ENCODE results near the gene NFKB2.

Gene NFKB2

GRCh38 chr10:102409604-102410428, 14.3 kb downstream of the NFKB2 start:
- DNase-seq: no peak

- DNase-seq: no peak
Observed at GRCh38 chr10:102410429-102411073, 15.0 kb downstream of the NFKB2 start.

- DNase-seq: no peak
Observed at GRCh38 chr10:102411341-102412255, 16.1 kb downstream of the NFKB2 start.

GRCh38 chr10:102412293-102412692, 16.8 kb downstream of the NFKB2 start:
- DNase-seq: no peak

- DNase-seq: no peak
Observed at GRCh38 chr10:102413053-102413705, 17.7 kb downstream of the NFKB2 start.

- no peak for DNase-seq
Observed at GRCh38 chr10:102413806-102414561, 18.5 kb downstream of the NFKB2 start.

GRCh38 chr10:102414749-102415148, 19.2 kb downstream of the NFKB2 start:
- no peak for DNase-seq

GRCh38 chr10:102416283-102416682, 20.8 kb downstream of the NFKB2 start:
- DNase-seq: no peak

GRCh38 chr10:102416695-102417094, 21.2 kb downstream of the NFKB2 start:
- no peak for DNase-seq

- DNase-seq: no peak
Observed at GRCh38 chr10:102418622-102419268, 23.2 kb downstream of the NFKB2 start, which contains the start of gene PSD. PSD (minus strand) TSS chr10:102418785; CDS start chr10:102417038, 1,747 bp downstream.

GRCh38 chr10:102419269-102420180, 24.0 kb downstream of the NFKB2 start:
- DNase-seq: no peak

- no peak for DNase-seq
Observed at GRCh38 chr10:102420181-102420713, 24.7 kb downstream of the NFKB2 start.

- peak; percentile 93 for DNase-seq
Observed at GRCh38 chr10:102420714-102421506, 25.4 kb downstream of the NFKB2 start, which contains the start of gene FBXL15. FBXL15 (plus strand) TSS chr10:102420836; CDS start chr10:102421130, 294 bp downstream.

GRCh38 chr10:102421507-102421756, 25.9 kb downstream of the NFKB2 start:
- no peak for DNase-seq

GRCh38 chr10:102421757-102422512, 26.4 kb downstream of the NFKB2 start:
- DNase-seq: no peak

GRCh38 chr10:102422545-102423129, 27.1 kb downstream of the NFKB2 start:
- peak; percentile 39 for DNase-seq

GRCh38 chr10:102423372-102423968, 28.0 kb downstream of the NFKB2 start:
- no peak for DNase-seq

- DNase-seq: no peak
Observed at GRCh38 chr10:102424145-102424544, 28.6 kb downstream of the NFKB2 start.

Measured in kidney glomerular epithelial cell (primary cell).